Inflammatory macrophage treated with lipopolysaccharide for 1 hour (primary cell): ENCODE data around the gene CDH13.

Experiments
- DNase-seq, 2 donors: peaks; one replicate each; pipeline ENCODE4 v3.0.0-alpha.2; 2020 to 2022

Gene CDH13

GRCh38 chr16:83328936-83329335 is 702.2 kb downstream of the CDH13 start:
- no peak for DNase-seq

GRCh38 chr16:83329441-83329840 is 702.7 kb downstream of the CDH13 start:
- no peak for DNase-seq

- no peak for DNase-seq
Observed at GRCh38 chr16:83330251-83330650, 703.5 kb downstream of the CDH13 start.

GRCh38 chr16:83335076-83335475 is 708.3 kb downstream of the CDH13 start:
- no peak for DNase-seq

GRCh38 chr16:83336603-83337002 is 709.8 kb downstream of the CDH13 start:
- DNase-seq: no peak

- DNase-seq: no peak
Observed at GRCh38 chr16:83338138-83338537, 711.4 kb downstream of the CDH13 start.

GRCh38 chr16:83338941-83339340 is 712.2 kb downstream of the CDH13 start:
- DNase-seq: no peak

GRCh38 chr16:83343935-83344366 is 717.2 kb downstream of the CDH13 start:
- DNase-seq: peak; percentile 11 to 19

GRCh38 chr16:83345846-83346640 is 719.3 kb downstream of the CDH13 start:
- DNase-seq: no peak

GRCh38 chr16:83348991-83349390 is 722.2 kb downstream of the CDH13 start:
- no peak for DNase-seq

- no peak for DNase-seq
Observed at GRCh38 chr16:83350481-83350880, 723.7 kb downstream of the CDH13 start.

- DNase-seq: no peak
Observed at GRCh38 chr16:83351846-83352245, 725.1 kb downstream of the CDH13 start.

- DNase-seq: no peak
Observed at GRCh38 chr16:83353241-83353640, 726.5 kb downstream of the CDH13 start.

GRCh38 chr16:83354015-83354414 is 727.2 kb downstream of the CDH13 start:
- no peak for DNase-seq

- no peak for DNase-seq
Observed at GRCh38 chr16:83355570-83356218, 728.9 kb downstream of the CDH13 start.

GRCh38 chr16:83356266-83356665 is 729.5 kb downstream of the CDH13 start:
- DNase-seq: peak in 1 of 2 donors; percentile 31

- DNase-seq: no peak
Observed at GRCh38 chr16:83356986-83357385, 730.2 kb downstream of the CDH13 start.

- no peak for DNase-seq
Observed at GRCh38 chr16:83363521-83363920, 736.8 kb downstream of the CDH13 start.

- DNase-seq: no peak
Observed at GRCh38 chr16:83365166-83365565, 738.4 kb downstream of the CDH13 start.

GRCh38 chr16:83366228-83366627 is 739.5 kb downstream of the CDH13 start:
- no peak for DNase-seq

GRCh38 chr16:83374979-83375378 is 748.2 kb downstream of the CDH13 start:
- DNase-seq: no peak

- DNase-seq: no peak
Observed at GRCh38 chr16:83389751-83390150, 763.0 kb downstream of the CDH13 start.

GRCh38 chr16:83390759-83391158 is 764.0 kb downstream of the CDH13 start:
- no peak for DNase-seq

- no peak for DNase-seq
Observed at GRCh38 chr16:83392743-83393142, 766.0 kb downstream of the CDH13 start.
